HG03175 (cell line): ENCODE measurements around the gene TMEM215.
"Not testable (repeated sequence)": the region's sequence is repeated elsewhere in the genome, so short reads cannot be mapped to it uniquely, and the experiment has no call there.

Source experiments
- ATAC-seq: cut with Tn5 transposase; IDR thresholded peaks from one replicate; pipeline ENCODE4 v1.9.1; 2021; ENCODE audit warnings: mild to moderate bottlenecking, moderate library complexity; ENCODE audit not compliant: unreplicated experiment

TMEM215 gene, protein sequence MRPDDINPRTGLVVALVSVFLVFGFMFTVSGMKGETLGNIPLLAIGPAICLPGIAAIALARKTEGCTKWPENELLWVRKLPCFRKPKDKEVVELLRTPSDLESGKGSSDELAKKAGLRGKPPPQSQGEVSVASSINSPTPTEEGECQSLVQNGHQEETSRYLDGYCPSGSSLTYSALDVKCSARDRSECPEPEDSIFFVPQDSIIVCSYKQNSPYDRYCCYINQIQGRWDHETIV

DNA sequence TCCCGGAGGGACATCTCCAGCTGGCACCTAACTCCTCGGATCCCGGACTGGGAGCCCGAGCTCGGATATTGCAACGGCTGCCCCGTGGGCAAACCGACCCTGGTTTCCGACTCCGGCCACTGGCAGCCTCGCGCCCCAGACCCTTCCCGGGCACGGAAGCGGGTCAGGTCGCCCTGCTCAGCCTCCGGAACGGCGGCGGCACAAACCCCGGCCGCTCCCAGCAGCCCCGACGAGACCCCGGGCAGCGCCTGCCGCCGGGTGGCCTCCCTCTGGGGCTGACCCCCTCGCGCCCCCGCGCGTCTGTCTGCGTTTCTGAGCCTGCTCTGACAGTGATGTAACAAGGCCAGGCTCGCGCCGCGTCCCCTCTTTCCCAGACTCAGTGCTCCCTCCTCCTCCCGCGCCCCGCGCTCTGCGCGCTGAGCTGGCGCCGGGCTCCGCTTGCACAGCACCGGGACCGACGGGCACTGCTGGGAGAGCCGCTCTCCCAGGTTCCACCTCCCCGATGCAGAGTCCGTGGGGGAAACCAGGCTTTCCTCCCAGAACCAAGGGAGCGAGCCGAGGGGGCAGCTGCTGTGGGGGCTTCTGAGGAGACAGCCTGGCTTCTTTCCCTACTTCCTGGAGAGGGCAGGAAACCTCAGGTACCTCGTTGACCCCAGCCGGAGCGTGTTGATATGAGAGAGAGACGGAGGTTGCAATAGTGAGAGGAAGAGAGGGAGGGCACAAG, at the start of gene TMEM215:
Gene TMEM215, plus strand, starts transcription at position 373 of the 724 bp plus-strand sequence. CDS start 644 bp downstream, outside the sequence.
- no peak for ATAC-seq

DNA sequence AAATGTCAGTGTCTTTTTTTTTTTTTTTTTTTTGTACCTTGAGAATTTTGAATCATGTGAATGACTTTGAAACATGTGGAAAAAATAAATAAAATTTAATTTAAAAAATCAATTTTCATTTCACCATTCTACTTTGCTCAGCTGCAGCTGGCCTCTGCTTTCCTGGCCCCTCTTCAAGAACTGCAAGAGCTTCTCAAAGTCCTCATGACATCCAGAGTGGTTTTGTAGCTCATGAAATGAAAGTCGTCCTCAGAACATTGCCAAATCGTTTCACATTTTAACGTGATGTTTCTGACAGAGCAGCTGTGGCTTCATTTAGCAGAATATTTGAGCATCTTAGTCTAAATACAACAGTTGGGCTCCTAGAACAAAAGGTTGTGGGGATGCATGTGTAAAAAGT, 47.9 kb upstream of the TMEM215 start:
- no peak for ATAC-seq

DNA sequence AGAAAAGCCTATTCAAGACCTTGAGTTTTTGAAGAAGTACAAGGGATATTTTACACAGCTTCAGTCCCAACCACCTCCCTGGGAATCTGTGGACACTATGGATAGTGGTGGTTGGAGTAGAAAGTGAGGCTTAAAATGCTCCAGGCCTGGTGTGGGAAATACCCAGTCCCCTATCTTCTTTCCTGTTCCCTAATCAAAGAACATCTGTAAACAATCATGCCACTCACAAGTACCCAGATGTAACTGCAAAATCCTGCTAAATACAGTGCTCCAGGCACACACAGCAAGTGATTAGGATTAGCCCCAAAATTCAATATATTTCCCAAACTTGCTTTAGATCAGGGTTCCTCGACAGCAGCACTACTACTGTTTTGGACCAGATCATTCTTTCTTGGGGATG, 46.0 kb upstream of the TMEM215 start:
- ATAC-seq = no peak

DNA sequence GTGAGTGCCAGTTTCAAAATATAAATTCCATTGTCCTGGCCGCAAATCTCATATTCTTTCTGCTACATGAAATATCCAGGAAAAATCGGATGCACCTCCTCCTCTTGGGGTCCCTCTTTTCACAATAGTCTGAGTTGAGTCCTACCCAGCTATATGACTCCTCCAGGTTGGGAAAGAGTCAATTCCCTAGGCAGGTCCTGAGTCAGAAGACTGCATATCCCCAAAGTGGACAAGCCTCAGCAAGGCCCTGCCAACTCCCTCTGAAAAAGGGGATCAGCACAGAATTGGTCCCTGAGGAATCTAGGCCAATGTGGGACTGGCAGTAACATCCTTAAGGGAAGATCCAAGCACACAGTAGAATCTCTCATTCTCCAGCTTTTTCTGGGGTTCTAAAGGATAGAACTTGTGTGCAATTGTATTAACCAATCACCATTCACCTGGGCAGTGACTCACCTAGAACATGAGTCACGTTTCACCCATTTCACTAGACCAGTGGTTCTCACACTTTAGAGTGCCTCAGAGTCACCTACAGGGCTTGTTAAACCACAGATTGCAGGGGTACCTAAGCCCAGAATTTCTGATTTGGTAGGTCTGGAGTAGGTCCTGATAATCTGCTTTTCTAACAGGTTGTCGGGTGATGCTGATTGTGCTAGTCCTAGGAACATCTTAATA, 44.7 kb upstream of the TMEM215 start:
- ATAC-seq = no peak

DNA sequence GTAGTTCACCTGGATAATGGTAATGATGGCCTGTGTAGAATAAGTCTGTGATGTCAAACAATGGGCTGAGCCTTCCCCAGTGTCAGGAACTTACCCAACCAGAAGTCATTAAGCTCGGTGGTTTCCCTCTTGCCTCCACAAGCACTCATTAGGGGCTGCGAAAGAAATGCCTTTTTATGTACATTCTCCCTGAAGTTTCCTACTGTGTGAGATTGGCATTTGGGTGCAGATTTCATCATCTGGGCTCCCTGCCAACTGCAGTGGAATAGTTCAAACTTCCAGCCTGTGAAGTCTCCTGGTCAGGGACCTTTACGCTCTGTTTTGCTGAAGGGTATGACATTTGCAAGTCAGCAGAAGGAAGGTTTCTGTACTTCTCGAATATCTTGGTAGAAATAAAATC, 41.6 kb upstream of the TMEM215 start:
- no peak for ATAC-seq

DNA sequence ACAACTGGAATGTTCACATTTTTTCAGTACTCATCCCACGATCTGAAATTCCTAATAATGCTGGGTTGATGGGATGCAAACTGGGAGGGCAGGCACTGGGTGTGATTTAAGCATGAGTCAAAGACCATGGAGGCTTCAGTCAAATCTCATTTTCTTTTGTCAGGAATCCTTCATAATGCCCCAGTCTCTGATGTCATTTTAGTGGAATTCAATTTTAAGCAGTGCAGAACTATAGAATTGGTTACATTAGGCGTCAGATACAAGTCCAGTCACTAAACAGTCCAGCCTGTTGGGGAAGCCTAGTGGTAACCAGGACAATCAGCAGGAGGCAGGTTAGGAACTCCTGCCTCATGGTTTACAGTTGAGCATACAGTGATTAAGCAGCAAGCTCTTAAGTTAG, 41.0 kb upstream of the TMEM215 start:
- no peak for ATAC-seq

DNA sequence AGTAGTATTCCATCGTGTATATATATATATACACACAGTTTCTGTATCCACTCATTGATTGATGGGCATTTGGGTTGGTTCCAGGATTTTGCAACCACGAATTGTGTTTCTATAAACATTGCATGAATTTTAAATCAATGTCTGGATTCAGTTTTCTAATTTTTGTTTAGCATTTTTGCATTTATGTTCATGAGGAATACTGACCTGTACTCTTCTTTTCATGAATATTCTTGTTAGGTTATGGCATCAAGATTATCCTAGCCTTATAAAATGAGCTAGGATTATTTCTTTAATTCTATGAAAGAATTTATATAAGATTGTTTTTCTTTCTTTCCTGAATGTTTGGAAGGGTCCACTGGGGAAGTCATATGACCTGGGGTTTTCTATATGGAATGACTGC, 35.3 kb upstream of the TMEM215 start:
- ATAC-seq = no peak

DNA sequence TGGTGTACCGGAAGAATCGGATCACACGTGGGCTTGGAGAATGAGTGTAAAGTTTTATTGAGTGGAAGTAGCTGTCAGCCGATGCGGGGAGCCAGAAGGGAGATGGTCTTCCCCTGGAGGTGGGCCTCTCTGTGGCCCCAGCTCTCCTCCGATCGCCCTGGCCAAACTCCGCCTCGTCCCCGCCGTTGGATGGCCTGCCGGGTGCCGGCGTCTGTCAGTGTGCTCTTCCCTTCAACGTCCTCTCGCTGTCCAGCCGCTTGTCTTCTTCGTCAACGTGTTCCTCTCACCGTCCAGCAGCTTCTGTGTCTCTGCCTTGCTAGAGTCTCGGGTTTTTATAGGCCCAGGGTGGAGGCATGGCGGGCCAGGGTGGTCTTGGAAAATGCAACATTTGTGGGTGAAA, 27.6 kb upstream of the TMEM215 start:
- no peak for ATAC-seq

DNA sequence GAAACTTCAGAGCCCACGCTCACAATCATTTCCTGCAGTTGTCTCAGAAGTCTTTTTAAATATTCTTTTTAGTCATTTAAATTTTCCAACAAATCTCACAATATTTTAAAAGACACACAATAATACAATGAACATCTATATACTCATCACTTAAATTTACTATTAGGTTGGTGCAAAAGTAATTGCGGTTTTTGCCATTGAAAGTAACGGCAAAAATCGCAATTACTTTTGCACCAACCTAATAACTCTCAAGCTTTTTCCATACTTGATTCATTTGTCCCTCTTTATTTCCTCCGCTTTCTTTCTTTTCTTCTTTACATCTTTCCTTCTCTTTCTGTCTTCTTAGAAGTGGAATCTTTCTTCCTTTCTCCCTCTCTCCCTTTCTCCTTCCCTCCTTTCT, 19.2 kb upstream of the TMEM215 start:
- no peak for ATAC-seq

DNA sequence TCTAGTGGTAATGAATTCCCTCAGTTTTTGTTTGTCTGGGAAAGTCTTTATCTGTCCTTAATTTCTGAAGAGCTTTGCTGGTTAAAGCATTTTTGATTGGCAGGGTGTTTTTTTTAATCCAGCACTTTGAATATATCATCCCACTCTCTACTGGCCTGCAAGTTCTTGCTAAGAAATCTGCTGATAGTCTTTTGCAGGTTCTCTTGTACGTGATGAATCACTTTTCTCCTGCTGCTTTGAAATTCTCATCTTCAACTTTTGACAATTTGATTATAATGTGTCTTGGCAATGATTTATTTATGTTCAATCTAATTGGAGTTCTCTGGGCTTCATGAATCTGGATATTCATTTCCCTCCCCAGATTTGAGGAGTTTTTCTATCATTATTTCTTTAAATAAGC, 8.1 kb upstream of the TMEM215 start:
- no peak for ATAC-seq

DNA sequence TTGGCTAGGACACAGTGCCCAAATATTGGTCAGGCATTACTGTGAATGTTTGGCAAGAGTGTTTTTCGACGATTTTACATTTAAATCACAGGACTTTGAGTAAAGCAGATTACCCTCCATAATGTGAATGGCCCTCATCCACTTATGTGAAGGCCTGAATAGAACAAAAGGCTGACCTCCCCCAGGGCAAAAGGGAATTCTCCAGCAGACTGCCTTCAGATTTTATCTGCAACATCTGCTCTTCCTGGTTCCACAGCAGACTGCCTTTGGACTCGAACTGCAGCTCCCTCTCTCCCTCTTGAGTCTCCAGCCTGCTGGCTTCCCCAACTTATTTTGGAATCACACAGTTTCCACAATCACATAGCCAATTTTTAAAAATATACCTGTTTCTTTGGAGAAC, 7.1 kb upstream of the TMEM215 start:
- ATAC-seq = no peak

DNA sequence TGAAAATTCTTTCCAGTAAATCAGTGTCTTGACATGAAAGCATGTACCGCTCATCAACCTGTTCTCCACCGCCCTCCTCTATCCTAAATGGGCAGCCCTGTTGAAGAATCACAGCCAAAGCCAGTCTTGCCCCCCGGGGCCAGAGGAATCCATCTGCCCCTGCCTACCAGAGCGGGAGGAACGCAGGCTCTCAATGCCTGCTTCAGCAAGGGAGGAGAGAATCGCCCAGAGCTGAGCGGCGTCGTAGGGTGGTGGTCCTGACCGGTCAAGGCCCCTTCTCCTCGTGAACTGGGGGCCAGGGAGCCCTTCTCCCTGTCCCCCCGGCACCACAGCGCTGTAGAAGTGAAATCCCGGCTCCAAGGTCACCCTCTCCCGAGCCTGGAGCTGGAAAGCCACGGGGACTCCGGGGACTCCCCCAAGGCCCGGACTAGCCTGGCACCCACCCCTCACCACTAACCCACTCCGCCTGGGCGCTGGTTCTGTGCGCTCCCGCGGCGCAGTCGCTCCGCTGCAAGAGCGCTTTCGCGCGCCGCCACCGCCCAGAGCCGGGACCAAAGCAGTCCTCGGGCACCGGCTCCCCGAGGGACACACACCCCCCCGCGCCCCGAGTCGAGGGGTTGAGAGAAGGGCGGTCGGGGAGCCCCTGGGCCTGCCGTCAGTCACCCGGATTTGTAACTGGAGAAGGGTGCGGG, 718 bp upstream of the TMEM215 start:
- ATAC-seq = no peak

DNA sequence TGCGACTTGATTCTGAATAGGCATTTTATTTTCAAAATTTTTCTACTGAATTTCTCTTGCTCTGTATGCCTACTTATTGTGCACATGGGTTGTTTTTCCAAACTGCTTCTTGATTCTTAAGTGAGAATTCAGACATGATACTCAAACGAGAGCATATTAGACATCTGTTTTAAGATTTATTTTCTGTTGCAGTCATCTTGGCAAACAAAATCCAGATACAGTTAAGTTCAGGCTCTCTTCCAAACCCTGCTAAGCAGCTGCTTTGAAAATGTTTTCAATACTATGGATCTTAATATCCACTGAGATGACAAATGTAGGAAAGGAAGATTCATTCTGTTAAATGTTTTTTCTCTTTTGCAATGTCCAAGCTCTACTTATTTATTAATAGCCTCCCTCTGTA, 4.5 kb downstream of the TMEM215 start:
- ATAC-seq = no peak

DNA sequence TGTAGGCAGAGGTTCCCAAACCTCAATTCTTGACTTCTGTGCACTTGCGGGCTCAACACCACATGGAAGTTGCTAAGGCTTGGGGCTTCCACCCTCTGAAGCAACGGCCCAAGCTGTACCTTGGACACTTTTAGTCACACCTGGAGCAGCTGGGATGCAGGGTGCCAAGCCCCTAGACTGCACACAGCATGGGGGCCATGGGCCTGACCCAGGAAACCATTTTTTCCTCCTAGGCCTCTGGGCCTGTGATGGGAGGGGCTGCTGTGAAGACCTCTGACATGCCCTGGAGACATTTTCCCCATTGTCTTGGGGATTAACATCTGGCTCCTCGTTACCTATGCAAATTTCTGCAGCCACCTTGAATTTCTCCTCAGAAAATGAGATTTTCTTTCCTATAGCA, 12.7 kb downstream of the TMEM215 start:
- not testable (repeated sequence) for ATAC-seq

DNA sequence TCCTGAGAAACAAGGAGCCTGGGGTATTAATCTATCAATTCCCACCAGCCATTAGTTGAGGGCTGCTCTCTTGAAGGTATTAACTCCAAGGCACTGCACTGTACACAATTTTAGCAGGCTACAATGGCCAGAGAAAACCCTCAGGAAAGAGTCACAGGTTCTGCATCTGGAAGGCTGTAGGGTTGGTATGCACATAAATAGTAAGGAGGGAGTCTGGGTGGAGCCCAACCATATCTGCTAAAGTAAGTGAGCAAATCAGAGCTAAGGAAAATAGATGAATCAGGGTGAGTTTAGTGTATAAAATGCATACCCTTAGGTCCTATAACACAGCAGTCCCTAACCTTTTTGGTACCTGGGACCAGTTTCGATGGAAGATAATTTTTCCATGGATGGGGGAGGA, 18.2 kb downstream of the TMEM215 start:
- ATAC-seq = no peak

DNA sequence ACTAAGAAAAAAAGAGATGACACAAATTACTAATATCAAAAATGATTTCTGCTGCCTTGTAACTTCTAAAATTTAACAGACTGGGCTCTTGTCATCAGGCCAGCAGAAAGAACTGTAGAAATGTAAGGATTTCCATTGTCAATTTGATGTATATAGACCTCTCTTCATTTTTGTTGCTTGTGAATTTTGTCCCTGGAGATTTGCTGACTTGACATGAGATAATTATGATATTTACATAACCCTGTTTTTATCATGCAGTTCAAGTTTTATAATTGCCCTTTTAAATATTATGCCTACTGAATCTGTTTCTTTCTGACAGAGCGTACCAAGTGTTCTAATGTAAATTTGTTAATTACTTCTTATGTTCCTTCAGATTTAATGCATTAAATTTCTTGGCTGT, 23.9 kb downstream of the TMEM215 start:
- no peak for ATAC-seq

DNA sequence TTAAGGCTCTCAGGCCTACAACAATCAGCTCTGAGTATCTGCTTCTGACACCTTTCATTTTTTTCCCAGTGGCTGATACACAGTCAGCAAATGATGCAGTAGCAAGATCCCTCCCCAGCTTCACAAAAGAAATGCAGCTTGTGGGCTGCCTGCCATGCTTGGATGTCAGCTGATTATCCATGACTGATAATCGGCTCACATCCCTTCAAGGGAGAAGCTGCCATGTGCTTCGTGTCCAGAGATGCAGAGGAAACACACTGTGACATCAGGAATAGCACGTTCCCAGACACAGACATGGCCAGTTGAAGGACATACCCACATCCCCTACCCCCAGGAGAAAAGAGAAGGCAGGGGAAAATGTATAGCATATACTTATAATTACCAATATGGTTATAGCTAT, 27.9 kb downstream of the TMEM215 start:
- no peak for ATAC-seq

DNA sequence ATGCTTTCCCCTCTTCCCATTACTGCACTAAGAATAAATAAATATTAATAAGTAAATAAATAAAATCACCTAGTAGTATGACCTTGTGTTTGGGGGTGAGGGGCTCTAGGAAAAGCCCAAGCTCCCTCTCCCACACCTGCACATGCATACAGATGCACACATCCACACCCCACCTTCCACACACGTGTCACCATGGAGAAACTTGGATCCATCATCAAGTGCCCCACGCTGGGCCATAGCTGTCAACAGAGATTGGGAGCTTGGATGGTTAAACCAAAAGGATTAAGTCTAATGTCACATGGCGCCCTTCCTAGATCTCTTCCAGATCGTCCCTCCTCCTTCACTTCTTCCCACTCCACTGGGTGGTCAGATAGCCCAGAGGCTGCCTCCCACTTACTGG, 37.0 kb downstream of the TMEM215 start:
- ATAC-seq = no peak

DNA sequence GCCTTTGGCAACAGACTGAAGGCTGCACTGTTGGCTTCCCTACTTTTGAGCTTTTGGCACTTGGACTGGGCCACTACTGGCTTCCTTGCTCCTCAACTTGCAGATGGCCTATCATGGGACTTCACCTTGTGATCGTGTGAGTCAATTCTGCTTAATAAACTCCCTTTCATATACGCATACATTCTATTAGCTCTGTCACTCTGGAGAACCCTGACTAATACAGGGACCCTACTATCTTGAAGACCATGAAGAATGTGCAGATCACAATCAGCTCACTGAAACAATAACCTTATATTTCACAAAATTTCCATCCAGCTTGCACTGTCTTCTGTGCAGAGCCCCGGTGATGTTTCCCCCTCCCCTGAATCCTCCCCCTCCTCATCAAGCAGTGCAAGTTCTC, 39.8 kb downstream of the TMEM215 start:
- ATAC-seq = no peak

DNA sequence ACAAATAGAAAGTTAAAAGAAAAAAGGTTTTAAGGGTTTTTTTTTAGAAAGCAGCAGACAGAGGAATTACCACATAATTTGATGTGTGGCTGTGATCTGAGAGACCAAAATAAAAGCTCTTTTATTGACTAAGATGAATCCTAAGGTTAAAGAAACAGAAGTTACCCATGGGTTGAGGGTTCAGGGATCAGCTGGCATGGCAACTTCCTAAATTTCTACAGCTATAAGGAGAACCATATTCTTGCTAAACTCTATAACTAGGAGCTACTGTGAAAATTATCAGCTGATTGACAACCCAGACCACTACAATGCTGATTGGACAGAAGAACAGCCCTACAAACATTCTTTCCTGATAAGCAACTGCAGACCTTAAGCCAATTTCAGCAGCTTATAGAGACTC, 40.2 kb downstream of the TMEM215 start:
- ATAC-seq = no peak

DNA sequence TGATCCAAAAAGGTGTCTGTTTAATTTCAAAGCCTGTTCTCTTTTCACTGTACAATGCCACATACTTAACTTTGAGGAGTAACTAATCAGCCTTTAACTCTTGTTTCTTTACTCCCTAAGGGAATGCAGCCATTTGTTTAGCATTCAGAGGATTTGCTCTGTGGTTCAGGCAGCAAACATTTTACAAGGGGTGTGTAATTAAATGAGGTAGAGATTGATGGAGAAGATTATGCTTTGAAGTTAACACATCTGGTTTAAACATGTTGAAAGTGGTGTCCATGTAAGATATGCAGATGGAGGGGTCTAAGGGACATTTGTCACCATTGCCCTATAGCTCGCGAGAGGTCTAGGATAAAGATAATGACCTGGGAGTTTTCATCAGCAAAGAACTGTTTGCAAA, 41.9 kb downstream of the TMEM215 start:
- no peak for ATAC-seq

DNA sequence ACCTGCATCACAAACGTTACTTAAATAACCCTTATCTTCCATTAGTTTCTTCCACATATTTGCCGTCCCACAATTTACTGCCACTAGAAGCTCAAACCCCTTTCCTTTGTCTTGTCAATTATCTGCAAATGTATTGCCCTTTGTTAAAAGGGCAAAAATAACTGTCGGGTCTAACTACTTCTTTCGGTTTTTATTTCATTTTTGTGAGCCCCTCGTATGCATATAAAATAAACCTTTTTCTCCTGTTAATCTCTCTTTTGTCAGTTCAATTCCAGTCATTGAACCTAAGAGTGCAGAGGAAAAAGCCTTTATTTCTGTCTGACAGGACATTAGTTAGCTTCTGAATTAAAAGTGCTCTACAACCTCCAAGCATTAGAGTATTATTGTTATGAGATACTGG, 45.5 kb downstream of the TMEM215 start:
- no peak for ATAC-seq
